ENCODE data around the gene SYAP1.
"Not testable (repeated sequence)": the region's sequence is repeated elsewhere in the genome, so short reads cannot be mapped to it uniquely, and the experiment has no call there.

Gene SYAP1

GRCh38 chrX:16774746-16775145, 55.3 kb downstream of the SYAP1 start:
- no peak for DNase-seq (ENCODE audit: extremely low read depth in 1 of 2, low read depth in 1 of 2)

- DNase-seq (ENCODE audit: extremely low read depth in 1 of 2, low read depth in 1 of 2), result no peak
Observed at GRCh38 chrX:16778545-16778944, 59.1 kb downstream of the SYAP1 start.

GRCh38 chrX:16778993-16779392, 59.6 kb downstream of the SYAP1 start:
- no peak for DNase-seq (ENCODE audit: extremely low read depth in 1 of 2, low read depth in 1 of 2)

GRCh38 chrX:16779815-16780214, 60.4 kb downstream of the SYAP1 start:
- DNase-seq (ENCODE audit: extremely low read depth in 1 of 2, low read depth in 1 of 2), result not testable (repeated sequence)

GRCh38 chrX:16783452-16783851, 64.0 kb downstream of the SYAP1 start:
- DNase-seq (ENCODE audit: extremely low read depth in 1 of 2, low read depth in 1 of 2), result no peak

- not testable (repeated sequence) for DNase-seq (ENCODE audit: extremely low read depth in 1 of 2, low read depth in 1 of 2)
Observed at GRCh38 chrX:16784440-16784839, 65.0 kb downstream of the SYAP1 start.

GRCh38 chrX:16785247-16786138, 66.1 kb downstream of the SYAP1 start:
- no peak for DNase-seq (ENCODE audit: extremely low read depth in 1 of 2, low read depth in 1 of 2)

- peak; percentile 94 to 98 for DNase-seq (ENCODE audit: extremely low read depth in 1 of 2, low read depth in 1 of 2)
Observed at GRCh38 chrX:16786139-16786790, 66.9 kb downstream of the SYAP1 start, which contains the start of gene TXLNG. TXLNG (plus strand) TSS chrX:16786466; CDS start chrX:16786488, 22 bp downstream.

GRCh38 chrX:16786791-16787735, 67.7 kb downstream of the SYAP1 start:
- peak; percentile 4 to 31 for DNase-seq (ENCODE audit: extremely low read depth in 1 of 2, low read depth in 1 of 2)

- DNase-seq (ENCODE audit: extremely low read depth in 1 of 2, low read depth in 1 of 2), result no peak
Observed at GRCh38 chrX:16788477-16788876, 69.1 kb downstream of the SYAP1 start.

- DNase-seq (ENCODE audit: extremely low read depth in 1 of 2, low read depth in 1 of 2), result no peak
Observed at GRCh38 chrX:16796298-16796697, 76.9 kb downstream of the SYAP1 start.

- DNase-seq (ENCODE audit: extremely low read depth in 1 of 2, low read depth in 1 of 2), result no peak
Observed at GRCh38 chrX:16797358-16797757, 77.9 kb downstream of the SYAP1 start.

- DNase-seq (ENCODE audit: extremely low read depth in 1 of 2, low read depth in 1 of 2), result no peak
Observed at GRCh38 chrX:16797841-16798240, 78.4 kb downstream of the SYAP1 start.

GRCh38 chrX:16804923-16805464, 85.6 kb downstream of the SYAP1 start:
- DNase-seq (ENCODE audit: extremely low read depth in 1 of 2, low read depth in 1 of 2), result no peak

- DNase-seq (ENCODE audit: extremely low read depth in 1 of 2, low read depth in 1 of 2), result no peak
Observed at GRCh38 chrX:16807548-16807947, 88.1 kb downstream of the SYAP1 start.

- no peak for DNase-seq (ENCODE audit: extremely low read depth in 1 of 2, low read depth in 1 of 2)
Observed at GRCh38 chrX:16807976-16808542, 88.6 kb downstream of the SYAP1 start.

GRCh38 chrX:16814597-16814996, 95.2 kb downstream of the SYAP1 start:
- no peak for DNase-seq (ENCODE audit: extremely low read depth in 1 of 2, low read depth in 1 of 2)
